ENCODE results near the gene STX1B. TPM values are rescaled to one million over a fixed set of nuclear protein-coding genes. Genes with fewer than 3 reads are reported as not detected.

STX1B gene
- total RNA-seq, 1 donor from 2014 or later: 11.0 TPM

DNA sequence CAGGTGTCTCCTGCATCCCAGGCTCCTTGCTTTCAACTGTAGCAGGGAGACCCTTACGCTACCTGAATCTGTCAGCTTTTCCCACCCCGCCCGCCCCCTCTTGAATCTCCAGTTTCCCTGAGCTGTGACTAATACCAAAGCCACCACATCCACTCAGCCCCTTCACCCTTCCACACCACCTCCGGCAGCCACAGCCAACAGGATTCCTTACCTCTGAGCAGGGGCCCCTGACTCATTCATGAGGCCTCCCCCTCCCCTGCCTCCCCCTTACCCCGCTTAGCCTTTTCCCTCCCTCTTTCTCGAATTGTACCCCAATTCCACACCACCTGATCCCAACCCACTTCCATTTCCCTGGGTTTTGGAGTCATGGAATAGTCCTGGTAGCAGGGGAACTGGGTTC, 2.3 kb downstream of the STX1B start:
- no peaks in the 10 kb centered on the region for H3K9me3 ChIP-seq (ENCODE audit: insufficient read depth, low read depth, low read length)
- H4K20me1 ChIP-seq (ENCODE audit: insufficient read depth, low read length): peaks cover 5% of the 10 kb centered on the region
- Mint-ChIP-seq H3K36me3 (ENCODE audit: low read depth, unreplicated experiment) (peaks cover 2% of the 10 kb centered on the region), H3K4me3 (ENCODE audit: unreplicated experiment) (no peak overlapping the region), H3K9me3 (ENCODE audit: unreplicated experiment) (no peaks in the 10 kb centered on the region), H3K27ac (ENCODE audit: unreplicated experiment) (peak overlapping the region; percentile 12), H3K4me1 (ENCODE audit: low read depth, unreplicated experiment) (peaks cover 44% of the 10 kb centered on the region), H3K27me3 (ENCODE audit: low read depth, unreplicated experiment) (peaks cover 18% of the 10 kb centered on the region)
- FAIRE-seq: no peak
- H3K9ac ChIP-seq (ENCODE audit: low read length): peak overlapping the region; percentile 68
- peak overlapping the region; percentile 80 for H3K27ac ChIP-seq (ENCODE audit: low read depth, low read length)
- H3K36me3 ChIP-seq (ENCODE audit: insufficient read depth, low read length): no peaks in the 10 kb centered on the region
- TF ChIP-seq, protein P1, sequence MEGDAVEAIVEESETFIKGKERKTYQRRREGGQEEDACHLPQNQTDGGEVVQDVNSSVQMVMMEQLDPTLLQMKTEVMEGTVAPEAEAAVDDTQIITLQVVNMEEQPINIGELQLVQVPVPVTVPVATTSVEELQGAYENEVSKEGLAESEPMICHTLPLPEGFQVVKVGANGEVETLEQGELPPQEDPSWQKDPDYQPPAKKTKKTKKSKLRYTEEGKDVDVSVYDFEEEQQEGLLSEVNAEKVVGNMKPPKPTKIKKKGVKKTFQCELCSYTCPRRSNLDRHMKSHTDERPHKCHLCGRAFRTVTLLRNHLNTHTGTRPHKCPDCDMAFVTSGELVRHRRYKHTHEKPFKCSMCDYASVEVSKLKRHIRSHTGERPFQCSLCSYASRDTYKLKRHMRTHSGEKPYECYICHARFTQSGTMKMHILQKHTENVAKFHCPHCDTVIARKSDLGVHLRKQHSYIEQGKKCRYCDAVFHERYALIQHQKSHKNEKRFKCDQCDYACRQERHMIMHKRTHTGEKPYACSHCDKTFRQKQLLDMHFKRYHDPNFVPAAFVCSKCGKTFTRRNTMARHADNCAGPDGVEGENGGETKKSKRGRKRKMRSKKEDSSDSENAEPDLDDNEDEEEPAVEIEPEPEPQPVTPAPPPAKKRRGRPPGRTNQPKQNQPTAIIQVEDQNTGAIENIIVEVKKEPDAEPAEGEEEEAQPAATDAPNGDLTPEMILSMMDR (IDR thresholded peaks at IDR 0.05; ENCODE audit: insufficient read depth, low read depth, low read length): no peak
- peaks cover 58% of the 10 kb centered on the region for H3K79me2 ChIP-seq (ENCODE audit: insufficient read depth, low read length)
- peak overlapping the region; percentile 42 for H3K4me3 ChIP-seq (ENCODE audit: insufficient read depth, low read depth, low read length)
- H3K4me1 ChIP-seq (ENCODE audit: insufficient read depth, low read length): peaks cover 31% of the 10 kb centered on the region
- H2AFZ ChIP-seq (ENCODE audit: low read depth, low read length): no peak overlapping the region
- peak overlapping the region; percentile 72 for H3K4me2 ChIP-seq (ENCODE audit: low read length)
- DNase-seq (ENCODE audit: low read depth): peak; percentile 89
- no peaks in the 10 kb centered on the region for H3K27me3 ChIP-seq (ENCODE audit: insufficient read depth, low read length)

DNA sequence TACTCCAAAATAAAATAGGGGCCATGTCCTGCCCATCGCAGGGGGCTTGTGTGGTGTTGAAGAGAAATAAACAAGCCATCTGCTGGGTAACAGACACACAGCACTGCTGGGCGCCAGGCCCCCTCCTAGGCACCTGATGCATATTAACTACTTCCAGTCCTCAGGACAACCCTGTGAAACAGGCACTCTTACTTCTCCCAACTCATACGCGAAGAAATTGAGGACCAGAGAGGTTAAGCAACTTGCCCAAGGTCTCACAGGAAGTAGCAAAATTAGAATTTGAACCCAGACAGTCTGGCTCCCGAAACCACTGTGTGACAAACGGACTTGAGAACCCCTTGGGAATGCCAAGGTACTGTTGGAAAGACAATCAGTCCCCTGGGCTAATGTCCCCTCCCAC, 2.8 kb downstream of the STX1B start:
- peak overlapping the region; percentile 32 for H3K27ac ChIP-seq (ENCODE audit: low read depth, low read length)
- FAIRE-seq (no peak), DNase-seq (ENCODE audit: low read depth) (no peak)
- Mint-ChIP-seq H3K27ac (ENCODE audit: unreplicated experiment) (peak overlapping the region; percentile 41), H3K4me3 (ENCODE audit: unreplicated experiment) (peak overlapping the region; percentile 62), H3K9me3 (ENCODE audit: unreplicated experiment) (no peaks in the 10 kb centered on the region), H3K4me1 (ENCODE audit: low read depth, unreplicated experiment) (peaks cover 47% of the 10 kb centered on the region), H3K27me3 (ENCODE audit: low read depth, unreplicated experiment) (peaks cover 13% of the 10 kb centered on the region), H3K36me3 (ENCODE audit: low read depth, unreplicated experiment) (peaks cover 2% of the 10 kb centered on the region)
- peak overlapping the region; percentile 33 for H3K9ac ChIP-seq (ENCODE audit: low read length)
- peaks cover 32% of the 10 kb centered on the region for H3K4me1 ChIP-seq (ENCODE audit: insufficient read depth, low read length)
- peak overlapping the region; percentile 72 for H3K4me2 ChIP-seq (ENCODE audit: low read length)
- no peaks in the 10 kb centered on the region for H3K27me3 ChIP-seq (ENCODE audit: insufficient read depth, low read length)
- H3K36me3 ChIP-seq (ENCODE audit: insufficient read depth, low read length): no peaks in the 10 kb centered on the region
- TF ChIP-seq EZH2 (IDR thresholded peaks at IDR 0.05; ENCODE audit: insufficient read depth, low read length): no peak
- TF ChIP-seq, protein P1 (IDR thresholded peaks at IDR 0.05; ENCODE audit: insufficient read depth, low read depth, low read length): no peak
- H3K9me3 ChIP-seq (ENCODE audit: insufficient read depth, low read depth, low read length): no peaks in the 10 kb centered on the region
- H3K79me2 ChIP-seq (ENCODE audit: insufficient read depth, low read length): peaks cover 63% of the 10 kb centered on the region
- H4K20me1 ChIP-seq (ENCODE audit: insufficient read depth, low read length): peaks cover 5% of the 10 kb centered on the region
- peak overlapping the region; percentile 42 for H3K4me3 ChIP-seq (ENCODE audit: insufficient read depth, low read depth, low read length)
- no peak overlapping the region for H2AFZ ChIP-seq (ENCODE audit: low read depth, low read length)

DNA sequence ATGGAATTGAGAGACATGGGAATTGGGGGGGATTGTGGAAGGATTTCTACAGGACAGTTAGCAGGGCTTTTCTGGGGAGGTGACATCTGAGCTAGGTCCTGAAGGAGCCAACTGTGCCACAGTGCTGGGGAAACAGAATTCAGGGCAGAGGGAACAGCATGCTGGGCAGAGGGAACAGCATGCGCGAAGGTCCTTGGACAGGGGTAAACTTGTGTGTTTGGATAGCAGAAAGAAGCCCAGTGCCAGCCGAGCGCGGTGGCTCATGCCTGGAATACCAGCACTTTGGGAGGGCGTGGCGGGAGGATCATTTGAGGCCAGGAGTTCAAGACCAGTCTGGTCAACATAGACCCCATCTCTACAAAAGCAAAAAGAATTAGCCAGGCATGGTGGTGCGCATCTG, 3.8 kb downstream of the STX1B start:
- Mint-ChIP-seq H3K4me3 (ENCODE audit: unreplicated experiment) (no peak overlapping the region), H3K4me1 (ENCODE audit: low read depth, unreplicated experiment) (peaks cover 54% of the 10 kb centered on the region), H3K27me3 (ENCODE audit: low read depth, unreplicated experiment) (peaks cover 4% of the 10 kb centered on the region), H3K9me3 (ENCODE audit: unreplicated experiment) (no peaks in the 10 kb centered on the region), H3K36me3 (ENCODE audit: low read depth, unreplicated experiment) (peaks cover 2% of the 10 kb centered on the region), H3K27ac (ENCODE audit: unreplicated experiment) (no peak overlapping the region)
- H3K4me1 ChIP-seq (ENCODE audit: insufficient read depth, low read length): peaks cover 35% of the 10 kb centered on the region
- H4K20me1 ChIP-seq (ENCODE audit: insufficient read depth, low read length): peaks cover 11% of the 10 kb centered on the region
- DNase-seq (ENCODE audit: low read depth) (no peak), FAIRE-seq (no peak)
- no peaks in the 10 kb centered on the region for H3K36me3 ChIP-seq (ENCODE audit: insufficient read depth, low read length)
- H3K27ac ChIP-seq (ENCODE audit: low read depth, low read length): no peak overlapping the region
- TF ChIP-seq, protein P1 (IDR thresholded peaks at IDR 0.05; ENCODE audit: insufficient read depth, low read depth, low read length): no peak
- no peak for TF ChIP-seq EZH2 (IDR thresholded peaks at IDR 0.05; ENCODE audit: insufficient read depth, low read length)
- no peak overlapping the region for H2AFZ ChIP-seq (ENCODE audit: low read depth, low read length)
- no peaks in the 10 kb centered on the region for H3K27me3 ChIP-seq (ENCODE audit: insufficient read depth, low read length)
- H3K4me2 ChIP-seq (ENCODE audit: low read length): no peak overlapping the region
- peaks cover 73% of the 10 kb centered on the region for H3K79me2 ChIP-seq (ENCODE audit: insufficient read depth, low read length)
- no peak overlapping the region for H3K9ac ChIP-seq (ENCODE audit: low read length)
- no peak overlapping the region for H3K4me3 ChIP-seq (ENCODE audit: insufficient read depth, low read depth, low read length)
- H3K9me3 ChIP-seq (ENCODE audit: insufficient read depth, low read depth, low read length): no peaks in the 10 kb centered on the region

Data from astrocyte (in vitro differentiated cells and primary cell).